HUDEP-2 (cell line): ENCODE data around the gene PTPRG.

Source experiments
- DNase-seq, 76 experiments: peaks; one replicate each; lab custom pipeline; 2025; ENCODE audit not compliant: unreplicated experiment in 76 of 76; lab: John Stamatoyannopoulos, UW

PTPRG gene

GRCh38 chr3:61615643-61616042, 54.3 kb downstream of the PTPRG start:
- DNase-seq, result no peak

GRCh38 chr3:61616586-61616985, 55.2 kb downstream of the PTPRG start:
- DNase-seq, result no peak

- no peak for DNase-seq
These were observed 55.7 kb downstream of the PTPRG start for GRCh38 chr3:61617041-61617440.

GRCh38 chr3:61617651-61618050, 56.3 kb downstream of the PTPRG start:
- no peak for DNase-seq

- DNase-seq, result no peak
These were observed 56.9 kb downstream of the PTPRG start for GRCh38 chr3:61618231-61618630.

- DNase-seq, result no peak
These were observed 57.5 kb downstream of the PTPRG start for GRCh38 chr3:61618871-61619270.

GRCh38 chr3:61620073-61620472, 58.7 kb downstream of the PTPRG start:
- DNase-seq, result no peak

GRCh38 chr3:61624300-61624699, 62.9 kb downstream of the PTPRG start:
- DNase-seq, result no peak

- DNase-seq, result no peak
These were observed 64.1 kb downstream of the PTPRG start for GRCh38 chr3:61625429-61625828.

GRCh38 chr3:61626484-61626883, 65.1 kb downstream of the PTPRG start:
- no peak for DNase-seq

- no peak for DNase-seq
These were observed 66.4 kb downstream of the PTPRG start for GRCh38 chr3:61627768-61628185.

- DNase-seq, result no peak
These were observed 67.3 kb downstream of the PTPRG start for GRCh38 chr3:61628636-61629035.

- no peak for DNase-seq
These were observed 68.1 kb downstream of the PTPRG start for GRCh38 chr3:61629442-61629841.

GRCh38 chr3:61631108-61631769, 69.9 kb downstream of the PTPRG start:
- no peak for DNase-seq

- no peak for DNase-seq
These were observed 71.3 kb downstream of the PTPRG start for GRCh38 chr3:61632568-61633175.

- DNase-seq, result no peak
These were observed 73.3 kb downstream of the PTPRG start for GRCh38 chr3:61634678-61635077.

- DNase-seq, result peak in 2 of 76 experiments; percentile 0 to 5
These were observed 76.0 kb downstream of the PTPRG start for GRCh38 chr3:61637088-61638051.

- DNase-seq, result no peak
These were observed 77.4 kb downstream of the PTPRG start for GRCh38 chr3:61638741-61639140.

GRCh38 chr3:61639991-61640390, 78.6 kb downstream of the PTPRG start:
- no peak for DNase-seq

- DNase-seq, result no peak
These were observed 83.8 kb downstream of the PTPRG start for GRCh38 chr3:61645148-61645547.

- no peak for DNase-seq
These were observed 85.0 kb downstream of the PTPRG start for GRCh38 chr3:61646360-61646759.
